ENCODE data around the gene RREB1. TPM values are rescaled to one million over a fixed set of nuclear protein-coding genes. Genes with fewer than 3 reads are reported as not detected.
A peak's percentile ranks its signal among the peaks of the same experiment; 100 is the strongest.

RREB1 gene
- total and polyA plus RNA-seq, 7 donors, result 6.0 to 31.9 (median 20.7) TPM

GRCh38 chr6:7242835-7243178 is 135.0 kb downstream of the RREB1 start:
- peaks cover 0 to 26% (median 6%) of the 10 kb centered on the region in 4 donors for H3K4me1 ChIP-seq
- 57 to 70% methylated on average over 4 of the region's 4 CpGs for WGBS, 2 donors
- H3K27ac ChIP-seq, result peak overlapping the region in 3 of 4 donors; percentile 36 to 47 (median 44)
- intact Hi-C loops (cut with DNase I), result loop anchor here (1.0 to 5.0 kb wide), 4 partner anchors 136 to 566 kb away; partner anchors contain the start of gene RREB1
- H3K36me3 ChIP-seq, result peaks cover 8 to 51% (median 27%) of the 10 kb centered on the region in 4 donors
- no peak for DNase-seq
- H3K4me3 ChIP-seq, result no peak overlapping the region
- H3K9me3 ChIP-seq, result no peaks in the 10 kb centered on the region
- H3K27me3 ChIP-seq, result no peaks in the 10 kb centered on the region
- TF ChIP-seq POLR2A (IDR thresholded peaks at IDR 0.05), result no peak
- TF ChIP-seq EP300 (IDR thresholded peaks at IDR 0.05), result no peak
- TF ChIP-seq POLR2AphosphoS5 (IDR thresholded peaks at IDR 0.05), result no peak
- TF ChIP-seq CTCF (IDR thresholded peaks at IDR 0.05), result no peak

GRCh38 chr6:7243179-7243981 is 135.6 kb downstream of the RREB1 start:
- intact Hi-C loops (cut with DNase I), result loop anchor here (1.0 to 5.0 kb wide), 4 partner anchors 136 to 566 kb away; partner anchors contain the start of gene RREB1
- H3K4me1 ChIP-seq, result peaks cover 0 to 25% (median 6%) of the 10 kb centered on the region in 4 donors
- peak overlapping the region in 3 of 4 donors; percentile 36 to 47 (median 44) for H3K27ac ChIP-seq
- peaks cover 13 to 57% (median 32%) of the 10 kb centered on the region in 4 donors for H3K36me3 ChIP-seq
- H3K27me3 ChIP-seq, result no peaks in the 10 kb centered on the region
- no peaks in the 10 kb centered on the region for H3K9me3 ChIP-seq
- DNase-seq, result no peak
- no peak overlapping the region for H3K4me3 ChIP-seq
- TF ChIP-seq CTCF (IDR thresholded peaks at IDR 0.05), result peak; percentile 80 to 94 (median 83)
- no peak for TF ChIP-seq POLR2AphosphoS5 (IDR thresholded peaks at IDR 0.05)
- WGBS, 2 donors, result 5 to 12% methylated on average over 7 of the region's 7 CpGs

- Histone ChIP-seq H3K4me1 (peaks cover 0 to 17% (median 0%) of the 10 kb centered on the region in 4 donors), H3K9me3 (no peaks in the 10 kb centered on the region), H3K27me3 (no peaks in the 10 kb centered on the region), H3K4me3 (no peak overlapping the region), H3K36me3 (peaks cover 16 to 68% (median 52%) of the 10 kb centered on the region in 4 donors), H3K27ac (no peak overlapping the region)
- DNase-seq, result no peak
- intact Hi-C loops (cut with DNase I), result no loop called here
- WGBS, 2 donors, result 95 to 96% methylated on average over 15 of the region's 15 CpGs
- TF ChIP-seq POLR2A (IDR thresholded peaks at IDR 0.05), result no peak
- no peak for TF ChIP-seq POLR2AphosphoS5 (IDR thresholded peaks at IDR 0.05)
- no peak for TF ChIP-seq CTCF (IDR thresholded peaks at IDR 0.05)
Observed at GRCh38 chr6:7245668-7246393, 138.1 kb downstream of the RREB1 start.

GRCh38 chr6:7246401-7247178 is 138.8 kb downstream of the RREB1 start:
- H3K36me3 ChIP-seq, result peaks cover 16 to 67% (median 53%) of the 10 kb centered on the region in 4 donors

More at GRCh38 chr6:7246401-7247178, 138.8 kb downstream of the RREB1 start:
- WGBS, 2 donors, result 96 to 97% methylated on average over 71 of the region's 71 CpGs
- TF ChIP-seq POLR2AphosphoS5 (IDR thresholded peaks at IDR 0.05) (no peak), POLR2A (IDR thresholded peaks at IDR 0.05) (no peak), EP300 (IDR thresholded peaks at IDR 0.05) (no peak), CTCF (IDR thresholded peaks at IDR 0.05) (no peak)
- Histone ChIP-seq H3K4me3 (no peak overlapping the region), H3K9me3 (no peaks in the 10 kb centered on the region), H3K4me1 (peaks cover 0 to 17% (median 0%) of the 10 kb centered on the region in 4 donors), H3K27ac (no peak overlapping the region), H3K27me3 (no peaks in the 10 kb centered on the region)
- no peak for DNase-seq
- intact Hi-C loops (cut with DNase I), result no loop called here

Measured in sigmoid colon (tissue), 7 donors.